AG04450 (cell line): ENCODE data around the gene MC5R. TPM values are rescaled to one million over a fixed set of nuclear protein-coding genes. Genes with fewer than 3 reads are reported as not detected.
A peak's percentile ranks its signal among the peaks of the same experiment; 100 is the strongest.

Experiments
- CTCF ChIA-PET: fragments of 300-600, 350-600 bp; formaldehyde crosslinking; extraction: SDS; loops from one replicate; lab custom pipeline; 2022; ENCODE audit warnings: antibody characterized with exemption, inconsistent platforms; lab: Charles Lee
- POLR2A ChIA-PET: fragments of 350-600 bp; formaldehyde crosslinking; extraction: SDS; loops from one replicate; lab custom pipeline; 2021; ENCODE audit warnings: antibody characterized with exemption, inconsistent platforms; lab: Yijun Ruan, JAX
- DNase-seq: peaks from one replicate; pipeline ENCODE4 v3.0.0-alpha.2; 2011; ENCODE audit warnings: low read depth, low spot score
- H3K27ac ChIP-seq: one replicate; pipeline ENCODE4 v1.5.1; 2012; ENCODE audit warnings: low read depth, low read length, control low read depth
- H3K27me3 ChIP-seq: one replicate; pipeline ENCODE4 v1.6.0; 2012; ENCODE audit warnings: low read length; ENCODE audit not compliant: control insufficient read depth, insufficient read depth
- H3K4me3 ChIP-seq: 2 replicates; pipeline ENCODE4 v1.5.1; 2011; ENCODE audit warnings: mild to moderate bottlenecking, low read depth, low read length, control low read depth
- H3K9me3 ChIP-seq: 2 replicates; pipeline ENCODE4 v1.5.1; 2012; ENCODE audit warnings: low read length; ENCODE audit not compliant: control insufficient read depth, insufficient read depth
- CTCF ChIP-seq: IDR thresholded peaks from 2 replicates; pipeline ENCODE4 v1.5.1; 2011; ENCODE audit warnings: low read depth, low read length, control low read depth, inconsistent platforms
- polyA minus RNA-seq: library from RNA; depleted of rRNA, polyadenylated mRNA; stranded (reverse); fragments of >200 nt; gene quantifications from 2 replicates; pipeline ENCODE4 v1.2.3, GENCODE V29; 2011; rRNA and poly(A)+ RNA removed
- polyA plus RNA-seq: library from polyadenylated mRNA; depleted of rRNA; stranded (reverse); fragments of >200 nt; gene quantifications from 2 replicates; pipeline ENCODE4 v1.2.3, GENCODE V29; 2011; rRNA removed

MC5R gene
- polyA plus RNA-seq (not detected in 2 replicates), polyA minus RNA-seq (not detected in 2 replicates)

DNA sequence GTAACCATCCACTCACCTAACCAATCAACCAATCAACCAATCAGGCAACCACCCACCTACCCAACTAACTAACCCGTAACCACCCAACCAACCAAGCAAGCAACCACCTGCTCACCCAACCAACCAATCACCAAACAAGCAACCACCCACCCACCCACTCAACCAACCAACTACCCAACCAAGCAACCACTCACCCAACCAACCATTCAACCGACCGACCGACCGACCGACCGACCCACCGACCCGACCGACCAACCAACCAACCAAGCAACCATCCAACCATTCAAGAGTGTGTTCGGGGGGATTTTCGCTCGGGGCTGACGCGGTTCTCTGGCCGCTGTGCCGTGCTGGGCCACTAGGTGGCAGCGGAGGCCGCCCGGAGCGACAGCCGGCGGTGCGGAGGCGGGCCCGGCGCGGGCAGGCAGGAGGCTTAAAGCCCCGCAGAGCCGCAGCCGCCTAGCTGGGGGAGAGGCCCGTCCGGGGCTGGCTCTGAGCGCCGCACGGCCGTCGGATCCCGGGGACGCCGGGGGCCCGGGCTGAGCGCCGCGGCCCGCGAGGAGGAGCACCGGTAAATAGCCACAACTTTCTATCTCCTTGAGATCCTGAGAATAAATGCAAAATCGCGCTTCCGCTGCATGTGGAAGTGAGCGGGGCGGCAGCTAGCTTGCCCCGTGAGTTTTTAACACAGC is at the start of gene MC5R:
Gene MC5R (plus strand): TSS at position 443 of the 689 bp plus-strand sequence. CDS start 1,617 bp downstream, outside the sequence.
- POLR2A ChIA-PET = no interaction called here
- DNase-seq = no peak
- peak; percentile 73 for TF ChIP-seq CTCF
- Histone ChIP-seq H3K4me3 (peak within 1 kb of the TSS; percentile 41), H3K9me3 (peaks cover 6% of the 10 kb centered on the region; the same call in 1 of the 2 replicates), H3K27ac (no peak within 1 kb of the TSS), H3K27me3 (no peaks in the 10 kb centered on the region)
- CTCF ChIA-PET = interaction anchor here (0.5 to 2.1 kb wide), 7 partner anchors 8 to 267 kb away, joined by 3 to 22 read pairs (median 5); no protein-coding TSS in a partner anchor

DNA sequence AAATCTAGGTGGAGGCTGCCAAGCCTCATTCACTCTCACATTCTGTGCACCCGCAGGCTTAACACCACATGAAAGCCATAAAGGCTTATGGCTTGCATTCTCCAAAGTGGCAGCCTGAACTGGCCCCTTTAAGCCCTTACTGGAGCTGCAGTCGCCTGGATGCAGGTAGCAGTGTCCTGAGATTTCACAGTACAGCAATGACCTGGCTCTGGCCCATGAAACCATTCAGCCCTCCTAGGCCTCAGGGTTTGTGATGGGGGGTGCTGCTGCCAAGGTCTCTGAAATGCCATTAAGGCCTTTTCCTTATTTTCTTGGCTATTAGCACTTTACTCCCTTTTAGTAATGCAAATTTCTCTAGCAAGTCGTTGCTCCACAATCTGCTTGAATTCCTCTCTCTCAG is 48.9 kb upstream of the MC5R start:
- Histone ChIP-seq H3K27ac (no peak overlapping the region), H3K27me3 (no peaks in the 10 kb centered on the region), H3K4me3 (no peak overlapping the region), H3K9me3 (no peaks in the 10 kb centered on the region)
- ChIA-PET CTCF (no interaction called here), POLR2A (no interaction called here)
- TF ChIP-seq CTCF = no peak
- DNase-seq = no peak

- ChIA-PET POLR2A (no interaction called here), CTCF (no interaction called here)
- Histone ChIP-seq H3K27ac (no peak overlapping the region), H3K4me3 (no peak overlapping the region), H3K9me3 (no peaks in the 10 kb centered on the region), H3K27me3 (no peaks in the 10 kb centered on the region)
- no peak for TF ChIP-seq CTCF
- no peak for DNase-seq
Measured at GRCh38 chr18:13791181-13791580, 32.8 kb upstream of the MC5R start.

GRCh38 chr18:13793819-13794218 is 30.1 kb upstream of the MC5R start:
- POLR2A ChIA-PET = no interaction called here
- CTCF ChIA-PET = interaction anchor here (0.6 kb wide), 1 partner anchor 39 kb away, joined by 3 read pairs; no protein-coding TSS in a partner anchor

More at GRCh38 chr18:13793819-13794218, 30.1 kb upstream of the MC5R start:
- H3K27ac ChIP-seq = no peak overlapping the region
- no peaks in the 10 kb centered on the region for H3K27me3 ChIP-seq
- TF ChIP-seq CTCF = no peak
- H3K9me3 ChIP-seq = peaks cover 4% of the 10 kb centered on the region; the same call in 1 of the 2 replicates
- no peak overlapping the region for H3K4me3 ChIP-seq
- no peak for DNase-seq
